Esophagus muscularis mucosa (tissue), 4 donors: ENCODE results near the gene CIAO1. TPM values are rescaled to one million over a fixed set of nuclear protein-coding genes. Genes with fewer than 3 reads are reported as not detected.

Experiments
- DNase-seq: peaks from one replicate; pipeline ENCODE4 v3.0.0-alpha.2; 2017; ENCODE audit errors: extremely low spot score
- H3K27ac ChIP-seq, 4 donors: fragments of 200-600 bp; sonication (generic); replicated peaks in 1 of 4; 1 replicate in 3 of 4; 2 replicates in 1 of 4; pipeline ENCODE4 v1.5.1; 2016 to 2019; ENCODE audit warnings: mild to moderate bottlenecking in 1 of 4
- H3K27me3 ChIP-seq, 4 donors: fragments of 200-600 bp; sonication (generic); one replicate each; pipeline versions ENCODE4 v1.5.1 to v1.6.0; 2016 to 2019
- H3K36me3 ChIP-seq, 4 donors: fragments of 200-600 bp; sonication (generic); one replicate each; pipeline ENCODE4 v1.5.1; 2016 to 2019
- H3K4me1 ChIP-seq, 4 donors: fragments of 200-600 bp; sonication (generic); one replicate each; pipeline ENCODE4 v1.5.1; 2016 to 2019
- H3K4me3 ChIP-seq, 4 donors: fragments of 200-600 bp; sonication (generic); 1 replicate in 2 of 4; 2 replicates in 2 of 4; pipeline ENCODE4 v1.5.1; 2016 to 2019; ENCODE audit warnings: mild to moderate bottlenecking in 4 of 4, moderate library complexity in 1 of 4
- H3K9me3 ChIP-seq, 4 donors: fragments of 200-600 bp; sonication (generic); 1 replicate in 3 of 4; 2 replicates in 1 of 4; pipeline ENCODE4 v1.5.1; 2016 to 2019
- CTCF ChIP-seq, 3 experiments: fragments of 200-600 bp in 2 of 3; fragments of 450-650 bp in 1 of 3; sonication (generic) in 2 of 3; IDR thresholded peaks; one replicate each; pipeline ENCODE4 v1.5.1; 2017 to 2019; ENCODE audit warnings: antibody characterized with exemption in 3 of 3, mild to moderate bottlenecking in 2 of 3, moderate library complexity in 1 of 3
- EP300 ChIP-seq: sonication (generic); formaldehyde crosslinking; IDR thresholded peaks from one replicate; pipeline ENCODE4 v1.6.1; 2017; ENCODE audit warnings: antibody characterized with exemption
- POLR2A ChIP-seq: fragments of 450-650 bp; IDR thresholded peaks from one replicate; pipeline ENCODE4 v1.6.1; 2017; ENCODE audit warnings: antibody characterized with exemption, moderate library complexity, mild to moderate bottlenecking, low read depth
- POLR2AphosphoS5 ChIP-seq, 2 donors: sonication (generic); formaldehyde crosslinking; IDR thresholded peaks; one replicate each; pipeline ENCODE4 v1.6.1; 2017; ENCODE audit warnings: antibody characterized with exemption in 2 of 2
- WGBS: methylation state at CpG from one replicate; pipeline ENCODE4 v1.1.5; 2018; 5-methylcytosine and 5-hydroxymethylcytosine counted together
- intact Hi-C: fragments of 100-400 bp; cut with DNase I; formaldehyde crosslinking; loops from one replicate; pipeline ENCODE4 v1.15.1; 2023
- total RNA-seq, 4 donors: library from RNA; depleted of rRNA; stranded (reverse); fragments of >200 nt; gene quantifications; one replicate each; pipeline versions ENCODE4 v1.1.0 to v1.2.1, GENCODE V29; 2016

Gene CIAO1
- total RNA-seq, 4 donors from 2014 or later: 76.4 to 101 (median 92.5) TPM

- peaks cover 0 to 41% (median 17%) of the 10 kb centered on the region in 4 donors for H3K36me3 ChIP-seq
- intact Hi-C loops: loop anchor here (10.0 kb wide), 1 partner anchor 72 kb away; the partner anchor contains the start of gene NCAPH
- WGBS: 73% methylated on average over 2 of the region's 2 CpGs
- peaks cover 74 to 89% (median 87%) of the 10 kb centered on the region in 4 donors for H3K4me1 ChIP-seq
- H3K9me3 ChIP-seq: no peaks in the 10 kb centered on the region
- no peak for TF ChIP-seq POLR2AphosphoS5 (IDR thresholded peaks at IDR 0.05)
- TF ChIP-seq POLR2A: no peak
- TF ChIP-seq EP300: no peak
- TF ChIP-seq CTCF (IDR thresholded peaks at IDR 0.05): no peak
- no peaks in the 10 kb centered on the region for H3K27me3 ChIP-seq
- DNase-seq: no peak
- H3K27ac ChIP-seq: peak overlapping the region in 1 of 4 donors; percentile 85
- H3K4me3 ChIP-seq: no peak overlapping the region
Measured at GRCh38 chr2:96262306-96262705, 3.7 kb upstream of the CIAO1 start.

GRCh38 chr2:96264086-96264485 lies 1.9 kb upstream of the CIAO1 start:
- H3K36me3 ChIP-seq: peaks cover 12 to 45% (median 35%) of the 10 kb centered on the region in 4 donors
- peak overlapping the region in 3 of 4 donors; percentile 92 to 98 (median 96) for H3K27ac ChIP-seq
- no peaks in the 10 kb centered on the region for H3K9me3 ChIP-seq
- WGBS: 56% methylated on average over 4 of the region's 4 CpGs
- intact Hi-C loops: loop anchor here (2.0 to 10.0 kb wide), 2 partner anchors 55 to 71 kb away; partner anchors contain the start of genes NCAPH and STARD7
- no peak for TF ChIP-seq EP300
- DNase-seq: no peak
- no peaks in the 10 kb centered on the region for H3K27me3 ChIP-seq
- peaks cover 59 to 79% (median 74%) of the 10 kb centered on the region in 4 donors for H3K4me1 ChIP-seq
- H3K4me3 ChIP-seq: peak overlapping the region; percentile 88 to 97 (median 92)

GRCh38 chr2:96264656-96265348 lies 1.2 kb upstream of the CIAO1 start:
- Histone ChIP-seq H3K4me1 (peaks cover 52 to 72% (median 67%) of the 10 kb centered on the region in 4 donors), H3K27ac (peak overlapping the region; percentile 92 to 98 (median 95))
- intact Hi-C loops: loop anchor here (2.0 to 10.0 kb wide), 3 partner anchors 42 to 70 kb away; partner anchors contain the start of genes NCAPH, SNRNP200 and STARD7

GRCh38 chr2:96265349-96265839 lies 631 bp upstream of the CIAO1 start:
- H3K27me3 ChIP-seq: no peaks in the 10 kb centered on the region
- H3K36me3 ChIP-seq: peaks cover 19 to 57% (median 48%) of the 10 kb centered on the region in 4 donors
- WGBS: under 1% methylated on average over 17 of the region's 49 CpGs
- peak overlapping the region; percentile 88 to 97 (median 92) for H3K4me3 ChIP-seq
- H3K4me1 ChIP-seq: peaks cover 47 to 66% (median 61%) of the 10 kb centered on the region in 4 donors
- H3K9me3 ChIP-seq: no peaks in the 10 kb centered on the region
- intact Hi-C loops: loop anchor here (2.0 to 10.0 kb wide), 3 partner anchors 42 to 69 kb away; partner anchors contain the start of genes NCAPH, SNRNP200 and STARD7
- no peak for DNase-seq
- peak overlapping the region; percentile 92 to 98 (median 95) for H3K27ac ChIP-seq
- TF ChIP-seq CTCF (IDR thresholded peaks at IDR 0.05) (no peak), POLR2A (no peak), POLR2AphosphoS5 (IDR thresholded peaks at IDR 0.05) (no peak), EP300 (no peak)

More at GRCh38 chr2:96264656-96265348, 1.2 kb upstream of the CIAO1 start:
- TF ChIP-seq EP300: no peak
- peak in 1 of 3 experiments; percentile 22 for TF ChIP-seq CTCF (IDR thresholded peaks at IDR 0.05)
- DNase-seq: no peak
- Histone ChIP-seq H3K9me3 (no peaks in the 10 kb centered on the region), H3K4me3 (peak overlapping the region; percentile 88 to 97 (median 92)), H3K36me3 (peaks cover 19 to 51% (median 42%) of the 10 kb centered on the region in 4 donors), H3K27me3 (no peaks in the 10 kb centered on the region)
- 34% methylated on average over 11 of the region's 33 CpGs for WGBS
